Smooth muscle cell (in vitro differentiated cells): ENCODE results near the gene ABHD16B. TPM values are rescaled to one million over a fixed set of nuclear protein-coding genes. Genes with fewer than 3 reads are reported as not detected.

Source experiments
- DNase-seq: peaks from one replicate; lab custom pipeline; 2025; ENCODE audit not compliant: unreplicated experiment; lab: John Stamatoyannopoulos, UW
- H2AFZ ChIP-seq: fragments of 200-600 bp; sonication (generic); 2 replicates; pipeline ENCODE4 v1.6.0; 2016; ENCODE audit warnings: antibody characterized with exemption, low read depth, mild to moderate bottlenecking
- H3F3A ChIP-seq: fragments of 200-600 bp; sonication (generic); 2 replicates; pipeline ENCODE4 v1.6.0; 2017; ENCODE audit warnings: antibody characterized with exemption, low read depth
- H3K27ac ChIP-seq: fragments of 200-600 bp; sonication (generic); 2 replicates; pipeline ENCODE4 v1.5.1; 2016; ENCODE audit warnings: low read depth, mild to moderate bottlenecking
- H3K27me3 ChIP-seq: fragments of 200-600 bp; sonication (generic); 2 replicates; pipeline ENCODE4 v1.6.1; 2016; ENCODE audit warnings: low read depth, mild to moderate bottlenecking
- H3K36me3 ChIP-seq: fragments of 200-600 bp; sonication (generic); 2 replicates; pipeline ENCODE4 v1.5.1; 2016; ENCODE audit warnings: low read depth
- H3K4me1 ChIP-seq: fragments of 200-600 bp; sonication (generic); 2 replicates; pipeline ENCODE4 v1.5.1; 2016; ENCODE audit warnings: low read depth
- H3K4me2 ChIP-seq: fragments of 200-600 bp; sonication (generic); 2 replicates; pipeline ENCODE4 v1.6.0; 2016; ENCODE audit warnings: mild to moderate bottlenecking
- H3K4me3 ChIP-seq: fragments of 200-600 bp; sonication (generic); 2 replicates; pipeline ENCODE4 v1.5.1; 2016; ENCODE audit warnings: mild to moderate bottlenecking
- H3K79me2 ChIP-seq: fragments of 200-600 bp; sonication (generic); 2 replicates; pipeline ENCODE4 v1.6.0; 2016; ENCODE audit warnings: low read depth, mild to moderate bottlenecking
- H3K9ac ChIP-seq: fragments of 200-600 bp; sonication (generic); 2 replicates; pipeline ENCODE4 v1.6.0; 2016; ENCODE audit warnings: low read depth
- H3K9me3 ChIP-seq: fragments of 200-600 bp; sonication (generic); replicated peaks from 2 replicates; pipeline ENCODE4 v1.5.1; 2016; ENCODE audit warnings: low read depth
- H4K20me1 ChIP-seq: fragments of 200-600 bp; sonication (generic); 2 replicates; pipeline ENCODE4 v1.6.0; 2016; ENCODE audit warnings: low read depth
- WGBS: methylation state at CpG from one replicate; pipeline ENCODE4 v1.1.7; 2016; ENCODE audit warnings: low lambda C conversion rate; 5-methylcytosine and 5-hydroxymethylcytosine counted together
- polyA plus RNA-seq: library from polyadenylated mRNA; unstranded; fragments of >200 nt; fragmentation: Nextera tagmentation; extraction: Ambion mirVana; gene quantifications from 2 replicates; pipeline ENCODE4 v1.2.1, GENCODE V29; 2016
- total RNA-seq: library from RNA; depleted of rRNA; stranded (reverse); fragments of >200 nt; gene quantifications from 2 replicates; pipeline ENCODE4 v1.2.3, GENCODE V29; 2014
- TF ChIP-seq, protein P1 (sequence below): fragments of 200-600 bp; sonication (generic); IDR thresholded peaks from 2 replicates; pipeline ENCODE4 v1.5.1; 2017; ENCODE audit warnings: borderline replicate concordance, mild to moderate bottlenecking, antibody characterized with exemption; ENCODE audit not compliant: insufficient read depth, poor library complexity, severe bottlenecking

ABHD16B gene
- total and polyA plus RNA-seq, 2 experiments from 2014 or later: 0.31 TPM; not detected in 1

DNA sequence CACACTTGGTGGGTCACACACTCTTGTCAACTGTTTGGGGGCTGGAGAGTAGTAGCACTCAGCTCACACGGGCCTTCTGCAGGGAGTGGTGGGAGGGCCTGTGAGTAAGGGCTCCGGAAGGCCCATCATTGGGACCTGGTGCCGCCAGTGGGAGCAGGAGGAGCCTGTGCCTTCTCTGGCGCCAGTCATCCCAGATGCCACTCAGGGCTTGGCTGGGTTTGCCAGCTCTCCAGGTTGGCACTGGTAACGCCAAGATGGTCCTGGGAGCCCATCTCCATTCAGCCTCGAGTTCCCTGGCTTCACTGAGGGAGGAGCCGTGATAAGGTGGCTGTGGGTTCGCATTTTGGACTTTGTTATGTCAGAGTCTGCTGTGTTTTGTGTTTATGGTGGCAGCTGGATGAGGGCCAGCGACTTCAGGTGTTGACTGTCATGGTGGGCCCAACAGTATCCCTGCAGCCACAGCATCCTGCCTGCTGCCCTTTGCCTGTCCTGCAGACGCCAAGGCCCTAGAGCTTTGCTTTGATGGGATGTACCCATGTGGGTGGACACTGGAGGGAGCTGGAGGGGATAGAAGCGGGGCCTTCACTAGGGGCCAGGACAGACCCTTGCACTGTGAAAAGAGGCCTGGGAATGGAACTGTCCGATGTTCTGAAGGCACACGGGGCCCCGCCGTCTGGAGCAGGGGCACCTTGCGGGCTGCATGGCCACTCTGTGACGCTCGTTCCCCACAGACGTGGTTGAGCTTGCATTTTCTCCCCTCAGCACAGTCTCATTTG is 20.3 kb downstream of the ABHD16B start:
- peaks cover 90% of the 10 kb centered on the region for H4K20me1 ChIP-seq
- H2AFZ ChIP-seq: no peak overlapping the region
- no peak for DNase-seq
- no peaks in the 10 kb centered on the region for H3F3A ChIP-seq
- H3K27ac ChIP-seq: no peak overlapping the region
- TF ChIP-seq, protein P1, sequence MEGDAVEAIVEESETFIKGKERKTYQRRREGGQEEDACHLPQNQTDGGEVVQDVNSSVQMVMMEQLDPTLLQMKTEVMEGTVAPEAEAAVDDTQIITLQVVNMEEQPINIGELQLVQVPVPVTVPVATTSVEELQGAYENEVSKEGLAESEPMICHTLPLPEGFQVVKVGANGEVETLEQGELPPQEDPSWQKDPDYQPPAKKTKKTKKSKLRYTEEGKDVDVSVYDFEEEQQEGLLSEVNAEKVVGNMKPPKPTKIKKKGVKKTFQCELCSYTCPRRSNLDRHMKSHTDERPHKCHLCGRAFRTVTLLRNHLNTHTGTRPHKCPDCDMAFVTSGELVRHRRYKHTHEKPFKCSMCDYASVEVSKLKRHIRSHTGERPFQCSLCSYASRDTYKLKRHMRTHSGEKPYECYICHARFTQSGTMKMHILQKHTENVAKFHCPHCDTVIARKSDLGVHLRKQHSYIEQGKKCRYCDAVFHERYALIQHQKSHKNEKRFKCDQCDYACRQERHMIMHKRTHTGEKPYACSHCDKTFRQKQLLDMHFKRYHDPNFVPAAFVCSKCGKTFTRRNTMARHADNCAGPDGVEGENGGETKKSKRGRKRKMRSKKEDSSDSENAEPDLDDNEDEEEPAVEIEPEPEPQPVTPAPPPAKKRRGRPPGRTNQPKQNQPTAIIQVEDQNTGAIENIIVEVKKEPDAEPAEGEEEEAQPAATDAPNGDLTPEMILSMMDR: no peak
- WGBS: 96% methylated on average over 19 of the region's 19 CpGs
- H3K4me2 ChIP-seq: no peak overlapping the region
- H3K4me1 ChIP-seq: no peaks in the 10 kb centered on the region
- H3K9ac ChIP-seq: no peak overlapping the region
- H3K79me2 ChIP-seq: peaks cover 24% of the 10 kb centered on the region
- H3K36me3 ChIP-seq: no peaks in the 10 kb centered on the region
- no peak overlapping the region for H3K4me3 ChIP-seq
- no peaks in the 10 kb centered on the region for H3K27me3 ChIP-seq
- no peaks in the 10 kb centered on the region for H3K9me3 ChIP-seq

DNA sequence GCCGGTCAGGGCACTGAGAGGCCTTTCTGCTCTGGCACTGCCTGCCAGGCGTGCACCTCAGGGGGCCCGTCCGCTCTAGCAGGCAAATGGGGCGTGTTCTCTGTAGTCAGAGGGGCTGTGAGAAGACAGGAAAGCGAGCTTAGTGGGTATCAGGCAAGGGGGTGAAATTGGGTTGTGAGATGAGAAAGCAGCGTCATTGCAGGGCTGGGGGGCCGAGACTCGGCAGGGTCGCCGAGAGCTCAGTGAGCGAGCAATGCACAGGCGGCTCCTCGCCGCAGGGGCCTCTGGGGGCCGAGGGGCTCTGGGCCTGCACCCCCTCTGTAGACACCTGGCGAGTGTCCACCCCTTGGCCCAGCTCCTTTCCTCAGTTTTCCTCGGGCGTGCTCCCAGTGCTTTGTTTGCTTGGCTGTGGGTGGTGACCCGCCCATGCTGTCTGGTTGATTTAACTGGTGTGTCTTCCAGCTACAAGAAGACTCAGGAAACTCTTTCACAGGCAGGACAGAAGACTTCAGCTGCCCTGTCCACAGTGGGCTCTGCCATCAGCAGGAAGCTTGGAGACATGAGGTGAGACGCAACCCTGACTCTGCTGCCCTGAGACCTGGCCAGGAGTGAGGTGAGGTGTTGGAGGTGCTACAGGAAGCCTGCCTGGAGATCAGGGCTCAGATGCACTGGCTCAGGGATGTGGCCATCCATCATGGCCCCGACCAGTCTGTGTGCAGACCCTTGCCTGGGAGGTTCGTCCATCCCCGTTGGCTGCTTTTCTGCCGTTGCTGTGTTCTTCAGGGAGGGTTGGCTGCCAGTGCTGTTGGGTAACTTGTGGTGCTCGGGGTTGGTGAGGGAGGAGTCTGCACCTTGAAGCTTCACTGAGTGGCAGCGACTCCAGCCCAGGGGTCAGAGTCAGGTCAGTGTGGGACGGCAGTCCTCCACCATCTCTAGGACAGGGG is 21.2 kb downstream of the ABHD16B start:
- no peak for DNase-seq
- Histone ChIP-seq H3K79me2 (peaks cover 18% of the 10 kb centered on the region), H3K4me1 (no peaks in the 10 kb centered on the region)

GRCh38 chr20:63883201-63883593 is 21.9 kb downstream of the ABHD16B start:
- H3K4me2 ChIP-seq: no peak overlapping the region
- no peaks in the 10 kb centered on the region for H3K4me1 ChIP-seq
- H3K27me3 ChIP-seq: no peaks in the 10 kb centered on the region
- TF ChIP-seq, protein P1: no peak
- no peaks in the 10 kb centered on the region for H3K9me3 ChIP-seq
- peaks cover 13% of the 10 kb centered on the region for H3K79me2 ChIP-seq
- no peak overlapping the region for H2AFZ ChIP-seq
- 96% methylated on average over 6 of the region's 6 CpGs for WGBS
- H4K20me1 ChIP-seq: peaks cover 90% of the 10 kb centered on the region
- no peaks in the 10 kb centered on the region for H3K36me3 ChIP-seq
- no peaks in the 10 kb centered on the region for H3F3A ChIP-seq
- DNase-seq: no peak
- H3K9ac ChIP-seq: no peak overlapping the region
- H3K4me3 ChIP-seq: no peak overlapping the region
- no peak overlapping the region for H3K27ac ChIP-seq

More for the DNA sequence above, 21.2 kb downstream of the ABHD16B start:
- Histone ChIP-seq H2AFZ (no peak overlapping the region), H3K27ac (no peak overlapping the region), H3K4me3 (no peak overlapping the region), H3K9ac (no peak overlapping the region), H3K36me3 (no peaks in the 10 kb centered on the region), H3K4me2 (no peak overlapping the region), H3K27me3 (no peaks in the 10 kb centered on the region), H4K20me1 (peaks cover 90% of the 10 kb centered on the region), H3F3A (no peaks in the 10 kb centered on the region), H3K9me3 (no peaks in the 10 kb centered on the region)
- WGBS: 97% methylated on average over 28 of the region's 28 CpGs
- TF ChIP-seq, protein P1: no peak
